OCI-LY1 (cell line): ENCODE results near the gene SHROOM1.
"Not testable (repeated sequence)": the region's sequence is repeated elsewhere in the genome, so short reads cannot be mapped to it uniquely, and the experiment has no call there.

Experiments used
- H2AFZ ChIP-seq: fragments of 200-600 bp; sonication (generic), shearing (Covaris generic); 2 replicates; pipeline ENCODE4 v1.6.0; 2014; ENCODE audit warnings: antibody characterized with exemption, mild to moderate bottlenecking, low read length
- H3F3A ChIP-seq: fragments of 200-600 bp; sonication (generic), shearing (Covaris generic); 2 replicates; pipeline ENCODE4 v1.6.0; 2014; ENCODE audit warnings: mild to moderate bottlenecking, antibody characterized with exemption, low read length, moderate library complexity; ENCODE audit not compliant: insufficient read depth
- H3K27ac ChIP-seq: fragments of 200-600 bp; sonication (generic); 2 replicates; pipeline ENCODE4 v1.5.1; 2014; ENCODE audit warnings: low read length, mixed run types, mild to moderate bottlenecking, low read depth; ENCODE audit not compliant: poor library complexity, severe bottlenecking
- H3K27me3 ChIP-seq: fragments of 200-600 bp; sonication (generic); 2 replicates; pipeline ENCODE4 v1.6.0; 2014; ENCODE audit warnings: antibody characterized with exemption, mild to moderate bottlenecking, low read length, moderate library complexity; ENCODE audit not compliant: insufficient read depth
- H3K36me3 ChIP-seq: fragments of 200-600 bp; sonication (generic); 2 replicates; pipeline ENCODE4 v1.6.1; 2014; ENCODE audit warnings: mild to moderate bottlenecking, antibody characterized with exemption, low read length, moderate library complexity, mixed read lengths; ENCODE audit not compliant: insufficient read depth
- H3K4me1 ChIP-seq: fragments of 200-600 bp; sonication (generic); 2 replicates; pipeline ENCODE4 v1.5.1; 2014; ENCODE audit warnings: mild to moderate bottlenecking, low read length, moderate library complexity; ENCODE audit not compliant: insufficient read depth, severe bottlenecking
- H3K4me2 ChIP-seq: fragments of 200-600 bp; sonication (generic), shearing (Covaris generic); 2 replicates; pipeline ENCODE4 v1.6.1; 2014; ENCODE audit warnings: low read length
- H3K4me3 ChIP-seq: fragments of 200-600 bp; sonication (generic); 2 replicates; pipeline ENCODE4 v1.5.1; 2014; ENCODE audit warnings: low read length, low read depth, mild to moderate bottlenecking, mixed read lengths; ENCODE audit not compliant: poor library complexity, severe bottlenecking
- H3K79me2 ChIP-seq: fragments of 200-600 bp; shearing (Covaris generic); 2 replicates; pipeline ENCODE4 v1.6.1; 2016; ENCODE audit warnings: mixed run types, low read length, mixed read lengths; ENCODE audit not compliant: insufficient read depth
- H3K9ac ChIP-seq: fragments of 200-600 bp; sonication (generic), shearing (Covaris generic); 2 replicates; pipeline ENCODE4 v1.6.1; 2014; ENCODE audit warnings: mild to moderate bottlenecking, low read length, mixed read lengths
- H3K9me2 ChIP-seq: fragments of 200-600 bp; sonication (generic), shearing (Covaris generic); 2 replicates; pipeline ENCODE4 v1.6.1; 2014; ENCODE audit warnings: low read depth, mild to moderate bottlenecking, low read length, mixed read lengths
- H3K9me3 ChIP-seq: fragments of 200-600 bp; shearing (Covaris generic); 2 replicates; pipeline ENCODE4 v1.6.1; 2014; ENCODE audit warnings: low read length, mixed read lengths
- H4K20me1 ChIP-seq: fragments of 200-600 bp; sonication (generic), shearing (Covaris generic); 2 replicates; pipeline ENCODE4 v1.6.0; 2016; ENCODE audit warnings: mild to moderate bottlenecking, low read length; ENCODE audit not compliant: insufficient read depth
- CTCF ChIP-seq: fragments of 200-600 bp; sonication (generic), shearing (Covaris generic); IDR thresholded peaks from 2 replicates; pipeline ENCODE4 v1.5.1; 2017; ENCODE audit warnings: mild to moderate bottlenecking, antibody characterized with exemption, low read length, moderate library complexity, mixed read lengths
- EZH2 ChIP-seq: fragments of 200-600 bp; sonication (generic), shearing (Covaris generic); IDR thresholded peaks from 2 replicates; pipeline ENCODE4 v1.8.0; 2017; ENCODE audit warnings: borderline replicate concordance, mixed run types, mild to moderate bottlenecking, antibody characterized with exemption, low read length, moderate library complexity, mixed read lengths

The SHROOM1 gene

DNA sequence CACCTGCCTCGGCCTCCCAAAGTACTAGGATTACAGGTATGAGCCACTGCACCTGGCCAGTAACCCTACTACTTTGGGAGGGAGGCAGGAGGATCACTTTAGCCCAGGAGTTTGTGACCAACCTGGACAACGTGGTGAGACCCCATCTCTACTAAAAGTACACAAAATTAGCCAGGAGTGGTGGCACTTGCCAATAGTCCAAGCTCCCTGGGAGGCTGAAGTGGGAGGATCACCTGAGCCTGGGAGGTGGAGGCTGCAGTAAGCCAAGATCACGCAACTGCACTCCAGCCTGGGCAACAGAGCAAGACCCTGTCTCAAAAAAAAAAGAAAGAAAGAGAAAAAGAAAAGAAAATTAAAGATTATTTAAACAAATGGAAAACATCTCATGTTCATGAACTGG, 25.6 kb upstream of the SHROOM1 start:
- Histone ChIP-seq H3K27me3 (no peaks in the 10 kb centered on the region; the same call in 1 of the 2 replicates), H3K9me3 (no peaks in the 10 kb centered on the region), H3K4me1 (no peaks in the 10 kb centered on the region), H3K79me2 (no peaks in the 10 kb centered on the region), H4K20me1 (no peaks in the 10 kb centered on the region), H3K4me3 (no peak overlapping the region), H3K27ac (no peak overlapping the region), H3K36me3 (no peaks in the 10 kb centered on the region), H3F3A (no peaks in the 10 kb centered on the region), H3K9ac (no peak overlapping the region), H3K4me2 (no peak overlapping the region), H3K9me2 (no peaks in the 10 kb centered on the region), H2AFZ (no peak overlapping the region)
- no peak for TF ChIP-seq CTCF
- no peak for TF ChIP-seq EZH2

DNA sequence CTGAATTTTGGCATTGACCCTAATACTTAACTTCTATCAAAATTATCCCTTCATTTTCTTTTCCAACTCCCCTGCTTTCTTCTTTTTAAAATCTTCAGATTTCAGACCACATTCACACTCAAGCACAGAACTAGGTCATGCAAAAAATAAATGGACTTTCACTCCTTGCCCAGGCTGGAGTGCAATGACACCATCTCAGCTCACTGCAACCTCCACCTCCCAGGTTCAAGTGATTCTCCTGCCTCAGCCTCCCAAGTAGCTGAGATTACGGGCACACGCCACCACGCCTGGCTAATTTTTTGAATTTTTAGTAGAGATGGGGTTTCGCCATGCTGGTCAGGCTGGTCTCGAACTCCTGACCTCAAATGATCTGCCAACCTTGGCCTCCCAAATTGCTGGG, 24.5 kb upstream of the SHROOM1 start:
- H3K36me3 ChIP-seq, H2AFZ ChIP-seq, H3K27me3 ChIP-seq, H3K9me3 ChIP-seq, H3K4me3 ChIP-seq, H4K20me1 ChIP-seq, H3K27ac ChIP-seq, H3K79me2 ChIP-seq, H3K4me2 ChIP-seq, H3K4me1 ChIP-seq, H3K9ac ChIP-seq, H3F3A ChIP-seq, H3K9me2 ChIP-seq: not testable (repeated sequence)

DNA sequence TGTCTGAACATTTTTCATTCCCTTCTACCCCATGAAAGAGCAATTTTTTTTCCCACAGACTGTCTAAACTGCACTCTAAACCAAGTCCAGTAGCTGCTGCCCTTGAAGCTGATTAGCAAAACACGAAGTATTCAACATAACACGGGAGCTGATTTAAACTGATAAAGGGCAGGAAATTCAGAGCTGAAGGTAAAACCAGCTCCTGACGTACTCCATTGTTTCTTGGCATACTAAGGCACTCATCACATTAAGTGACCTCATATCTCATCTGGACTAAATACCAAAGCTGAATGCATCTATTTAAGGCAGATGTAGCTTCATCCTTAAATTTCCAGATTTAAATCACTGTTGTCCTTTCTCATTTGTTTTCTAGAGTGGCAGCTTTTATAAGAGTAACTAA, 23.9 kb upstream of the SHROOM1 start:
- no peaks in the 10 kb centered on the region for H3K9me3 ChIP-seq

More for the DNA sequence above, 23.9 kb upstream of the SHROOM1 start:
- Histone ChIP-seq H3K4me1 (no peaks in the 10 kb centered on the region), H2AFZ (no peak overlapping the region), H3K36me3 (no peaks in the 10 kb centered on the region), H3K4me2 (no peak overlapping the region), H3K9me2 (no peaks in the 10 kb centered on the region), H3K27ac (no peak overlapping the region), H4K20me1 (no peaks in the 10 kb centered on the region), H3K4me3 (no peak overlapping the region), H3K27me3 (no peaks in the 10 kb centered on the region; the same call in 1 of the 2 replicates), H3K9ac (no peak overlapping the region), H3K79me2 (no peaks in the 10 kb centered on the region), H3F3A (no peaks in the 10 kb centered on the region)
- TF ChIP-seq EZH2 (no peak), CTCF (no peak)
